ENCODE data around the gene CDH4. TPM values are rescaled to one million over a fixed set of nuclear protein-coding genes. Genes with fewer than 3 reads are reported as not detected.

The CDH4 gene
- total RNA-seq, 1 donor from 2014 or later = 8.3 TPM

- H3K27ac Mint-ChIP-seq = no peak overlapping the region
- H3K4me3 Mint-ChIP-seq = no peak overlapping the region
- no peaks in the 10 kb centered on the region for H3K36me3 Mint-ChIP-seq
- TF ChIP-seq CTCF (conservative IDR thresholded peaks at IDR 0.05) = no peak
- H3K9me3 Mint-ChIP-seq = no peaks in the 10 kb centered on the region
- H3K4me1 Mint-ChIP-seq (ENCODE audit: unreplicated experiment) = no peaks in the 10 kb centered on the region
- no peaks in the 10 kb centered on the region for H3K27me3 Mint-ChIP-seq
- DNase-seq (ENCODE audit: extremely low spot score, unreplicated experiment) = no peak
Observed at GRCh38 chr20:61965606-61966491, 713.8 kb downstream of the CDH4 start.

- H3K4me1 Mint-ChIP-seq (ENCODE audit: unreplicated experiment) = no peaks in the 10 kb centered on the region
- no peaks in the 10 kb centered on the region for H3K36me3 Mint-ChIP-seq
- H3K27ac Mint-ChIP-seq = no peak overlapping the region
- no peak for TF ChIP-seq CTCF (conservative IDR thresholded peaks at IDR 0.05)
- H3K27me3 Mint-ChIP-seq = no peaks in the 10 kb centered on the region
- H3K4me3 Mint-ChIP-seq = no peak overlapping the region
- peak; percentile 64 for DNase-seq (ENCODE audit: extremely low spot score, unreplicated experiment)
- no peaks in the 10 kb centered on the region for H3K9me3 Mint-ChIP-seq
Observed at GRCh38 chr20:61966492-61967244, 714.6 kb downstream of the CDH4 start.

- Mint-ChIP-seq H3K27ac (no peak overlapping the region), H3K9me3 (no peaks in the 10 kb centered on the region), H3K27me3 (no peaks in the 10 kb centered on the region), H3K4me1 (ENCODE audit: unreplicated experiment) (no peaks in the 10 kb centered on the region), H3K4me3 (no peak overlapping the region), H3K36me3 (peaks cover 3% of the 10 kb centered on the region)
- DNase-seq (ENCODE audit: extremely low spot score, unreplicated experiment) = no peak
- no peak for TF ChIP-seq CTCF (conservative IDR thresholded peaks at IDR 0.05)
Observed at GRCh38 chr20:61967300-61967699, 715.2 kb downstream of the CDH4 start.

- H3K9me3 Mint-ChIP-seq = no peaks in the 10 kb centered on the region
- H3K27me3 Mint-ChIP-seq = no peaks in the 10 kb centered on the region
- DNase-seq (ENCODE audit: extremely low spot score, unreplicated experiment) = no peak
- H3K36me3 Mint-ChIP-seq = peaks cover 13% of the 10 kb centered on the region
- no peak for TF ChIP-seq CTCF (conservative IDR thresholded peaks at IDR 0.05)
- peak overlapping the region; percentile 22 for H3K27ac Mint-ChIP-seq
- H3K4me1 Mint-ChIP-seq (ENCODE audit: unreplicated experiment) = no peaks in the 10 kb centered on the region
- H3K4me3 Mint-ChIP-seq = no peak overlapping the region
Observed at GRCh38 chr20:61968036-61968810, 716.2 kb downstream of the CDH4 start.

- Mint-ChIP-seq H3K4me1 (ENCODE audit: unreplicated experiment) (no peaks in the 10 kb centered on the region), H3K4me3 (no peak overlapping the region), H3K36me3 (peaks cover 14% of the 10 kb centered on the region), H3K27me3 (no peaks in the 10 kb centered on the region), H3K27ac (no peak overlapping the region), H3K9me3 (no peaks in the 10 kb centered on the region)
- TF ChIP-seq CTCF (conservative IDR thresholded peaks at IDR 0.05) = no peak
- DNase-seq (ENCODE audit: extremely low spot score, unreplicated experiment) = no peak
Observed at GRCh38 chr20:61968932-61969331, 716.9 kb downstream of the CDH4 start.
